H1 (cell line): ENCODE results near the gene CRISPLD2. TPM values are rescaled to one million over a fixed set of nuclear protein-coding genes. Genes with fewer than 3 reads are reported as not detected.

Source experiments
- CTCF ChIA-PET: fragments of 300-600 bp; sonication (Branson Sonifier 250); formaldehyde crosslinking; loops from one replicate; lab custom pipeline; 2021; ENCODE audit not compliant: partially characterized antibody; lab: Charles Lee
- POLR2A ChIA-PET: fragments of 300-600 bp; sonication (Branson Sonifier 250); formaldehyde crosslinking; loops from one replicate; lab custom pipeline; 2021; ENCODE audit warnings: inconsistent platforms; ENCODE audit not compliant: partially characterized antibody; lab: Charles Lee
- DNase-seq, 2 experiments: peaks; one replicate each; pipeline versions ENCODE4 v3.0.0 to v3.0.0-alpha.2; 2010 to 2022; ENCODE audit warnings: low spot score in 2 of 2, low read depth in 1 of 2, mixed read lengths in 1 of 2
- FAIRE-seq: peaks from 2 replicates; lab custom pipeline; 2011; peaks lifted over from hg19 to GRCh38; lab: Jason Lieb, UNC
- H2AFZ ChIP-seq: 2 replicates; pipeline ENCODE4 v1.8.1; 2012; ENCODE audit warnings: low read length, inconsistent platforms
- H2AK5ac ChIP-seq: 2 replicates; pipeline ENCODE4 v1.6.1; 2013; ENCODE audit warnings: low read depth, low read length
- H2BK120ac ChIP-seq: replicated peaks from 2 replicates; pipeline ENCODE3; 2013; ENCODE audit warnings: low read depth, low read length, inconsistent platforms
- H2BK12ac ChIP-seq: 2 replicates; pipeline ENCODE4 v1.6.1; 2013; ENCODE audit warnings: low read depth, low read length
- H2BK15ac ChIP-seq: 2 replicates; pipeline ENCODE4 v1.6.1; 2013; ENCODE audit warnings: low read length
- H2BK20ac ChIP-seq: 2 replicates; pipeline ENCODE4 v1.6.1; 2013; ENCODE audit warnings: low read length
- H2BK5ac ChIP-seq: 2 replicates; pipeline ENCODE4 v1.6.1; 2013; ENCODE audit warnings: low read depth, low read length
- H3K14ac ChIP-seq: 2 replicates; pipeline ENCODE4 v1.6.1; 2013; ENCODE audit warnings: inconsistent platforms; ENCODE audit not compliant: insufficient read length
- H3K18ac ChIP-seq: 2 replicates; pipeline ENCODE4 v1.6.1; 2013; ENCODE audit warnings: low read length; ENCODE audit errors: extremely low read depth
- H3K23ac ChIP-seq: 2 replicates; pipeline ENCODE4 v1.6.1; 2013; ENCODE audit warnings: inconsistent platforms; ENCODE audit not compliant: insufficient read length
- H3K23me2 ChIP-seq: 2 replicates; pipeline ENCODE4 v1.6.1; 2013; ENCODE audit warnings: low read depth, low read length
- H3K27ac ChIP-seq: 2 replicates; pipeline ENCODE4 v1.6.1; 2011; ENCODE audit warnings: low read depth, low read length, inconsistent platforms
- H3K27me3 ChIP-seq, 4 experiments: replicated peaks in 1 of 4; 1 replicate in 1 of 4; 2 replicates in 3 of 4; pipeline versions ENCODE4 v1.6.1 to v1.8.1; 2011 to 2013; ENCODE audit warnings: low read length in 3 of 4, mild to moderate bottlenecking in 3 of 4, inconsistent platforms in 2 of 4, mixed read lengths in 2 of 4, moderate library complexity in 1 of 4; ENCODE audit not compliant: control insufficient read depth in 3 of 4, insufficient read depth in 3 of 4; ENCODE audit errors: extremely low read depth in 1 of 4
- H3K36me3 ChIP-seq, 4 experiments: 2 replicates each; pipeline versions ENCODE4 v1.6.1 to v1.8.1; 2011 to 2013; ENCODE audit warnings: mild to moderate bottlenecking in 4 of 4, low read length in 3 of 4, moderate library complexity in 2 of 4, control low read depth in 1 of 4, inconsistent platforms in 1 of 4; ENCODE audit not compliant: insufficient read depth in 4 of 4, control insufficient read depth in 2 of 4
- H3K4ac ChIP-seq: replicated peaks from 2 replicates; pipeline ENCODE3; 2013; ENCODE audit warnings: low read length, low read depth, mixed read lengths, inconsistent platforms; ENCODE audit not compliant: insufficient read length
- H3K4me1 ChIP-seq, 4 experiments: replicated peaks in 1 of 4; 1 replicate in 1 of 4; 2 replicates in 3 of 4; pipeline versions ENCODE4 v1.6.1 to v1.8.1; 2011 to 2013; ENCODE audit warnings: low read length in 3 of 4, inconsistent platforms in 2 of 4, mixed read lengths in 1 of 4; ENCODE audit not compliant: insufficient read depth in 4 of 4, control insufficient read depth in 3 of 4
- H3K4me2 ChIP-seq, 2 experiments: 2 replicates each; pipeline versions ENCODE4 v1.6.1 to v1.8.1; 2011 to 2013; ENCODE audit warnings: low read depth in 2 of 2, low read length in 2 of 2, control low read depth in 1 of 2, inconsistent platforms in 1 of 2, mild to moderate bottlenecking in 1 of 2; ENCODE audit not compliant: insufficient read depth in 1 of 2
- H3K4me3 ChIP-seq, 4 experiments: fragments of 200-600, 300-600 bp in 1 of 4; sonication (generic), shearing (Covaris generic), sonication (Bioruptor Twin) in 1 of 4; 2 replicates each; pipeline versions ENCODE4 v1.5.1 to v1.8.1; 2011 to 2016; ENCODE audit warnings: low read length in 4 of 4, low read depth in 3 of 4, control low read depth in 2 of 4, inconsistent platforms in 2 of 4, mild to moderate bottlenecking in 2 of 4, mixed read lengths in 1 of 4, moderate library complexity in 1 of 4; ENCODE audit not compliant: insufficient read depth in 2 of 4; ENCODE audit errors: extremely low read depth in 1 of 4
- H3K56ac ChIP-seq: replicated peaks from 2 replicates; pipeline ENCODE3; 2013; ENCODE audit warnings: low read depth, mild to moderate bottlenecking, mixed read lengths, low read length, inconsistent platforms; ENCODE audit not compliant: insufficient read length
- H3K79me1 ChIP-seq: 2 replicates; pipeline ENCODE4 v1.6.1; 2013; ENCODE audit warnings: low read depth, low read length, control low read depth
- H3K79me2 ChIP-seq, 2 experiments: 2 replicates each; pipeline versions ENCODE4 v1.6.1 to v1.8.1; 2012 to 2013; ENCODE audit warnings: low read length in 2 of 2, mild to moderate bottlenecking in 2 of 2, inconsistent platforms in 1 of 2; ENCODE audit not compliant: insufficient read depth in 2 of 2, control insufficient read depth in 1 of 2
- H3K9ac ChIP-seq, 4 experiments: replicated peaks in 1 of 4; 1 replicate in 1 of 4; 2 replicates in 3 of 4; pipeline versions ENCODE4 v1.6.1 to v1.8.1; 2011 to 2013; ENCODE audit warnings: low read depth in 3 of 4, low read length in 3 of 4, control low read depth in 2 of 4, mild to moderate bottlenecking in 2 of 4, moderate library complexity in 2 of 4, inconsistent platforms in 1 of 4; ENCODE audit errors: extremely low read depth in 1 of 4
- H3K9me3 ChIP-seq, 2 experiments: 2 replicates each; pipeline versions ENCODE4 v1.6.1 to v1.8.1; 2012 to 2013; ENCODE audit warnings: mild to moderate bottlenecking in 2 of 2, moderate library complexity in 2 of 2, control low read depth in 1 of 2, inconsistent platforms in 1 of 2, low read depth in 1 of 2, low read length in 1 of 2, mixed read lengths in 1 of 2; ENCODE audit not compliant: insufficient read depth in 2 of 2
- H4K20me1 ChIP-seq, 2 experiments: replicated peaks in 1 of 2; 2 replicates each; pipeline versions ENCODE3 to v1.8.1; 2011 to 2013; ENCODE audit warnings: inconsistent platforms in 2 of 2, low read length in 2 of 2, mild to moderate bottlenecking in 1 of 2; ENCODE audit not compliant: insufficient read depth in 2 of 2, control insufficient read depth in 1 of 2
- H4K5ac ChIP-seq: 2 replicates; pipeline ENCODE4 v1.6.1; 2013; ENCODE audit warnings: low read length, low read depth, mixed read lengths, inconsistent platforms; ENCODE audit not compliant: insufficient read length
- H4K8ac ChIP-seq: 2 replicates; pipeline ENCODE4 v1.8.0; 2013; ENCODE audit warnings: mild to moderate bottlenecking, moderate library complexity, low read length, inconsistent platforms; ENCODE audit not compliant: insufficient read depth; ENCODE audit errors: extremely low read depth
- H4K91ac ChIP-seq: replicated peaks from 2 replicates; pipeline ENCODE3; 2013; ENCODE audit warnings: low read length, mixed read lengths, inconsistent platforms; ENCODE audit not compliant: insufficient read length
- KDM1A ChIP-seq: fragments of 200-600, 300-600 bp; sonication (generic); IDR thresholded peaks from 2 replicates; pipeline ENCODE4 v1.7.1; 2016; ENCODE audit warnings: mild to moderate bottlenecking, low read length, borderline replicate concordance
- SRF ChIP-seq: IDR thresholded peaks from 2 replicates; pipeline ENCODE4 v1.6.1; 2011; ENCODE audit warnings: mild to moderate bottlenecking, low read depth, low read length, moderate library complexity
- WGBS, 2 experiments: shearing (Covaris generic) in 1 of 2; methylation state at CpG; one replicate each; pipeline versions ENCODE4 v1.1.6 to v1.1.7; 2013 to 2015; ENCODE audit warnings: low lambda C conversion rate in 2 of 2, mixed read lengths in 2 of 2, inconsistent platforms in 1 of 2, low coverage in 1 of 2, missing lambda C conversion rate in 1 of 2; ENCODE audit not compliant: insufficient replicate concordance in 2 of 2, insufficient coverage in 1 of 2, insufficient read length in 1 of 2; ENCODE audit errors: extremely low coverage in 1 of 2, missing lambda C conversion rate in 1 of 2; 5-methylcytosine and 5-hydroxymethylcytosine counted together
- polyA plus RNA-seq, 7 experiments: library from polyadenylated mRNA; depleted of rRNA in 3 of 7; stranded (reverse) in 5 of 7; unstranded in 2 of 7; fragments of >200 nt in 5 of 7; fragments of 200-250 nt in 2 of 7; gene quantifications; 1 replicate in 5 of 7; 2 replicates in 1 of 7; 4 replicates in 1 of 7; pipeline versions ENCODE4 v1.2.1 to v1.2.3, GENCODE V29; 2011 to 2013; ENCODE audit warnings: missing spikeins in 2 of 7, mixed read lengths in 2 of 7
- total RNA-seq: library from RNA; stranded (reverse); fragmentation: NEBNext Ultra II Directional; extraction: Animal tissue kit (Norgen Biotek cat#: 25700); gene quantifications from 2 replicates; pipeline ENCODE4 v1.2.1, GENCODE V29; 2021

CRISPLD2 gene
- total and polyA plus RNA-seq, 2 of the 8 experiments (the other 6 are each of a cell fraction or from before 2014, with no cell fraction given), result 2.7 to 5.1 TPM

DNA sequence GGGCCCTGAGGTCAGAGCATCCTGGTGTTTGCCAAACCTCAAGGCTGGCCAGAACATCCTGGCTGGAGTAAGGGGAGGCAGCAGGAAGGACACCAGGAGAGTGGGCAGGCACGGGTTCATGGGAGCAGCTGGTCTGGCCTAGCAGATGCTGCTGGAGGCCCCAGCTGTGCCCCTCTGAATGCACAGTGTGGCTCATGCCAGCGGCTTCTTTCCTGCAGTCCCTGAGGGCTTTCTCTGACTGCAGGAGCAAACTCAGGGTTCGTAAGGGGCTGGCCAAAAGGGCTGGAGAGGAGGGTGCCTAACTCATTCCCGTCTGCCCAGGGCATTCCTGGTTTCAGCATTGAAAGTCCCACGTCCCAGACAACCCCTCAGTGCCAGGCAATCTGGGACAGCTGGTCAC is 112.9 kb downstream of the CRISPLD2 start:
- no peak overlapping the region for H2BK20ac ChIP-seq
- H4K91ac ChIP-seq, result no peak overlapping the region
- no peak overlapping the region for H2BK12ac ChIP-seq
- H3K79me2 ChIP-seq, result no peaks in the 10 kb centered on the region
- H4K5ac ChIP-seq, result no peak overlapping the region
- H2BK15ac ChIP-seq, result no peak overlapping the region
- no peak overlapping the region for H3K23ac ChIP-seq
- no peak overlapping the region; the same call in 1 of the 2 replicates for H3K27ac ChIP-seq
- CTCF ChIA-PET, result interaction anchor here (1.0 to 5.8 kb wide), 10 partner anchors 7 to 184 kb away, joined by 3 to 61 read pairs (median 5); no protein-coding TSS in a partner anchor
- H2BK5ac ChIP-seq, result no peak overlapping the region
- H2AK5ac ChIP-seq, result no peak overlapping the region
- H4K20me1 ChIP-seq, result peaks cover 0 to 2% of the 10 kb centered on the region in 2 experiments
- no peaks in the 10 kb centered on the region for H3K36me3 ChIP-seq
- peaks cover 7% of the 10 kb centered on the region; the same call in 1 of the 2 replicates for H3K23me2 ChIP-seq
- no peak overlapping the region for H3K4ac ChIP-seq
- no peak overlapping the region for H3K4me2 ChIP-seq
- H4K8ac ChIP-seq, result no peak overlapping the region
- FAIRE-seq, result no peak
- H3K9ac ChIP-seq, result no peak overlapping the region
- no peak overlapping the region for H3K4me3 ChIP-seq
- 0 out of 4 replicates have a peak, but pooled peaks cover 0 to 3% of the 10 kb centered on the region in 2 experiments for H3K9me3 ChIP-seq
- H2AFZ ChIP-seq, result no peak overlapping the region
- no peak overlapping the region for H3K56ac ChIP-seq
- no peak overlapping the region for H3K18ac ChIP-seq
- no peak overlapping the region for H3K14ac ChIP-seq
- DNase-seq, result no peak
- H2BK120ac ChIP-seq, result no peak overlapping the region
- TF ChIP-seq SRF (no peak), KDM1A (no peak)
- TF ChIP-seq, all 59 proteins: peak for 0
- Histone ChIP-seq H3K27me3 (no peaks in the 10 kb centered on the region), H3K79me1 (no peaks in the 10 kb centered on the region), H3K4me1 (no peaks in the 10 kb centered on the region)
- POLR2A ChIA-PET, result no interaction called here
- 91% methylated on average over 5 of the region's 5 CpGs; no CpG with 5 or more reads in 1 of the 2 experiments for WGBS, 2 experiments
